ENCODE measurements around the gene ADI1.
"Not testable (repeated sequence)": the region's sequence is repeated elsewhere in the genome, so short reads cannot be mapped to it uniquely, and the experiment has no call there.

Gene ADI1

GRCh38 chr2:3461801-3462492 is 57.4 kb downstream of the ADI1 start:
- H3K9ac ChIP-seq (ENCODE audit: low read length in 2 of 2), result no peak overlapping the region
- H3K4me1 ChIP-seq (ENCODE audit: control insufficient read depth, insufficient read depth, low read length), result peaks cover 4% of the 10 kb centered on the region
- H3K4me3 ChIP-seq (ENCODE audit: low read length in 2 of 2), result no peak overlapping the region
- no peaks in the 10 kb centered on the region for H3K27me3 ChIP-seq (ENCODE audit: control insufficient read depth in 1 of 2, insufficient read depth in 2 of 2, low read length in 2 of 2)
- H3K27ac ChIP-seq (ENCODE audit: low read length), result no peak overlapping the region
- H3K9me3 ChIP-seq (ENCODE audit: control insufficient read depth in 2 of 2, low read length in 2 of 2), result no peaks in the 10 kb centered on the region
- H3K36me3 ChIP-seq (ENCODE audit: control insufficient read depth in 2 of 2, insufficient read depth in 2 of 2, low read length in 2 of 2), result peaks cover 35 to 43% of the 10 kb centered on the region in 2 donors

DNA sequence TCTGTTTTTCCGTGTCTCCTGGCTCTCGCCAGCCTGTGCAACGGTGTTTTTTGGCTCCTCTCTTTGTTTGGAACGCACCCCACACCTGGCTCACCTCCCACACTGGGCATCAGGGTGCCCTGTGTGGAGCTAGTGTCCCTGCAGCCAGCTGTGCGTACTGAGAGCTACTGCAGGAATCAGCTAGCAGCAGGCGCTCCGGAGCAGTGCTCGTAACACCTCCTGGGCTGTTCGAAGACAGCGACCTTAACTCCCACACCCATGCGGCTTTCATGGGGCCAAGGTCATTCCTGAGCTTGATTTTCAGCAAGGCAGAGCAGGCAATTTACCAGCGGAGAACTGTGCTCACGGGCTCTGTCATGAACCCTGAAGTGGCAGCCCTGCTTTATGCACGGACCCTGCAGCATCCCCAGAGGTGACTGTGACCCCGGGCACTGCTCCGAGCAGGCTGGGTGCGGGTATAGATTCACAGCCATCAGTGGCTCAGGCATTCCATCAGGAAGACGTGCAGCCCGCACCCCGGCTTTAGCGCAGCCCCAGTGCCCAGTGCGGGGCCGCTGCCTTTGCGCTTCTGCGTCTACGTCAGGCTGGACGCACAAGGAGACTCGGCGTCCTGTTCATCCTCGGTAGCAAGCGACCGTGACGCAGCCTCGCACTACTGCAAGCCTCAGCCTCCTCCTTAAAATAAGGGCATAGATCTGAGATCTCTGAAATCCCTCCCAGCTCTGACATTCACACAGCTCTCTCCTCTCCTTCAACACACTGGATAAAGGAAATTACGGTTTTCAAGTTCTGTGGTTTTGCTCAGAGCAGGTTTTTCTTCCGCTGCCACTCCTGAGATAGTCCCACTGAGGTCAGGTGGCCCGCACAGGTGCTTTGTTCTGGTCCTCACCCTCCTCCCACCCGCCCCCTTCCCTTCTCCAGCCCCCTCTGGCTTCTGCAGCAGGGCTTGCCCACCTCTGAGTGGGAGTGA is 58.2 kb downstream of the ADI1 start:
- H3K4me3 ChIP-seq (ENCODE audit: low read length in 2 of 2), result no peak overlapping the region
- H3K4me1 ChIP-seq (ENCODE audit: control insufficient read depth, insufficient read depth, low read length), result peaks cover 4% of the 10 kb centered on the region
- no peaks in the 10 kb centered on the region for H3K9me3 ChIP-seq (ENCODE audit: control insufficient read depth in 2 of 2, low read length in 2 of 2)
- H3K9ac ChIP-seq (ENCODE audit: low read length in 2 of 2), result no peak overlapping the region
- no peaks in the 10 kb centered on the region for H3K27me3 ChIP-seq (ENCODE audit: control insufficient read depth in 1 of 2, insufficient read depth in 2 of 2, low read length in 2 of 2)
- H3K27ac ChIP-seq (ENCODE audit: low read length), result no peak overlapping the region
- peaks cover 29 to 41% of the 10 kb centered on the region in 2 donors for H3K36me3 ChIP-seq (ENCODE audit: control insufficient read depth in 2 of 2, insufficient read depth in 2 of 2, low read length in 2 of 2)

DNA sequence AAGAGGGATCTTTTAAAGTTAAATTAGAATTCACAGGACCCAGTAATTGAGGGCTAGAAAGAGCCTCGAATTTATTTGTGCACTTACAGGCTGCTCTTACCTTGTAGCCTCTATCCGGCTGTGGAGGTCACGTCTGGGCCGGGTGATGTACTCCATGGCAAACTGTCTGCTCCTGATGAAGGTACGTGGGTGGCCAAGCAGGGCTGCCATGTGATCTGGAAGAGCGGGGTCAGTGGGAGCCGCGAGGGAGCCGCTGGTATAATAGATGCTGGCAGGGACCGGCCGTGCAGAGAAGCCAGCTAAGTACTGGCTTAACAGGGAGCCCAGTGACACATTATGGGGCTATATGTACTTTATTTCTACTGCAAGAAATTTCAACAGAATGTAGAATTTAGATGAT is 59.2 kb downstream of the ADI1 start:
- no peak overlapping the region for H3K4me3 ChIP-seq (ENCODE audit: low read length in 2 of 2)
- no peak overlapping the region for H3K27ac ChIP-seq (ENCODE audit: low read length)
- H3K9me3 ChIP-seq (ENCODE audit: control insufficient read depth in 2 of 2, low read length in 2 of 2), result no peaks in the 10 kb centered on the region
- H3K9ac ChIP-seq (ENCODE audit: low read length in 2 of 2), result no peak overlapping the region
- peaks cover 33 to 37% of the 10 kb centered on the region in 2 donors for H3K36me3 ChIP-seq (ENCODE audit: control insufficient read depth in 2 of 2, insufficient read depth in 2 of 2, low read length in 2 of 2)
- H3K4me1 ChIP-seq (ENCODE audit: control insufficient read depth, insufficient read depth, low read length), result peaks cover 4% of the 10 kb centered on the region
- H3K27me3 ChIP-seq (ENCODE audit: control insufficient read depth in 1 of 2, insufficient read depth in 2 of 2, low read length in 2 of 2), result no peaks in the 10 kb centered on the region

- no peaks in the 10 kb centered on the region for H3K9me3 ChIP-seq (ENCODE audit: control insufficient read depth in 2 of 2, low read length in 2 of 2)
- H3K27me3 ChIP-seq (ENCODE audit: control insufficient read depth in 1 of 2, insufficient read depth in 2 of 2, low read length in 2 of 2), result no peaks in the 10 kb centered on the region
- no peak overlapping the region for H3K27ac ChIP-seq (ENCODE audit: low read length)
- peaks cover 4% of the 10 kb centered on the region for H3K4me1 ChIP-seq (ENCODE audit: control insufficient read depth, insufficient read depth, low read length)
- peaks cover 28 to 34% of the 10 kb centered on the region in 2 donors for H3K36me3 ChIP-seq (ENCODE audit: control insufficient read depth in 2 of 2, insufficient read depth in 2 of 2, low read length in 2 of 2)
- no peak overlapping the region for H3K9ac ChIP-seq (ENCODE audit: low read length in 2 of 2)
- no peak overlapping the region for H3K4me3 ChIP-seq (ENCODE audit: low read length in 2 of 2)
These were observed 59.9 kb downstream of the ADI1 start for GRCh38 chr2:3459185-3460015.

DNA sequence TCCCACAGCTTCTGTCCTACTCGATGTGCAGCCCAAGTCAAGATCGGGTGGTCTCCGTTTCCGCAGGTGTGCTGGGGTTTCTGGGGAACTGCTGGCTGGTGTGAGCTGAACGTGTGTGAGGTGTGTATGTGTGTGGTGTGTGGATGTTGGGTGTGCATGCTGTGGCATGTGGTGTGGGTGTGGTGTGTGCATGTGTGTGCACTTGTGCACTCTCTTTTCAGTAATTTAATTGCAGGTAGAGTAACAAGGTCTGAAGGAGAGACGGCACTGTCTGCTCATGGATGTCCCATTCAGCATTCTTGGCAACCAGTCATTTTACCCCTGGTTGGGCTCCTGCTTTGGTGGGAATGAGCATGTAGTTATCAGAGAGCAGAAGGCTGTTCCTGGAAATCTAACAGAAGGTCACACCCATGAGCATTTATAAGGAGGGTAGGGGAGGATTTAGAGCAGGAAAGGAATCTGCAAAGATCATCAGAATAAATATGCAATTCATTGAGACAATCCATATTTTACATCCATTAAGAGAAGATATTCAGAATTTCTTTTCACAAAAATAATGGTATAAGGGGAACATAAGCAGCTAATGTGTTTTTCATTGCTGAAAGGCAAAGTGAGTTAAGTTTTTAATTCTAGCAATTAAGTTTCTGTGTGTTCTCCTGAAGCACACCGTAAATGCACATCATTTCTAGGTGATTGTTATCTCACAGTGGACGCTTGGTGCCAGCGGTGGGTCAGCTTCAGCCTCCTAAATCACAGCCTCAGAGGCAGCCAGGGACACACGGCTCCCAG is 60.7 kb downstream of the ADI1 start:
- no peaks in the 10 kb centered on the region for H3K27me3 ChIP-seq (ENCODE audit: control insufficient read depth in 1 of 2, insufficient read depth in 2 of 2, low read length in 2 of 2)
- H3K27ac ChIP-seq (ENCODE audit: low read length), result no peak overlapping the region
- peaks cover 23 to 35% of the 10 kb centered on the region in 2 donors for H3K36me3 ChIP-seq (ENCODE audit: control insufficient read depth in 2 of 2, insufficient read depth in 2 of 2, low read length in 2 of 2)
- no peak overlapping the region for H3K4me3 ChIP-seq (ENCODE audit: low read length in 2 of 2)
- H3K9me3 ChIP-seq (ENCODE audit: control insufficient read depth in 2 of 2, low read length in 2 of 2), result no peaks in the 10 kb centered on the region
- H3K4me1 ChIP-seq (ENCODE audit: control insufficient read depth, insufficient read depth, low read length), result peaks cover 4% of the 10 kb centered on the region
- no peak overlapping the region for H3K9ac ChIP-seq (ENCODE audit: low read length in 2 of 2)

DNA sequence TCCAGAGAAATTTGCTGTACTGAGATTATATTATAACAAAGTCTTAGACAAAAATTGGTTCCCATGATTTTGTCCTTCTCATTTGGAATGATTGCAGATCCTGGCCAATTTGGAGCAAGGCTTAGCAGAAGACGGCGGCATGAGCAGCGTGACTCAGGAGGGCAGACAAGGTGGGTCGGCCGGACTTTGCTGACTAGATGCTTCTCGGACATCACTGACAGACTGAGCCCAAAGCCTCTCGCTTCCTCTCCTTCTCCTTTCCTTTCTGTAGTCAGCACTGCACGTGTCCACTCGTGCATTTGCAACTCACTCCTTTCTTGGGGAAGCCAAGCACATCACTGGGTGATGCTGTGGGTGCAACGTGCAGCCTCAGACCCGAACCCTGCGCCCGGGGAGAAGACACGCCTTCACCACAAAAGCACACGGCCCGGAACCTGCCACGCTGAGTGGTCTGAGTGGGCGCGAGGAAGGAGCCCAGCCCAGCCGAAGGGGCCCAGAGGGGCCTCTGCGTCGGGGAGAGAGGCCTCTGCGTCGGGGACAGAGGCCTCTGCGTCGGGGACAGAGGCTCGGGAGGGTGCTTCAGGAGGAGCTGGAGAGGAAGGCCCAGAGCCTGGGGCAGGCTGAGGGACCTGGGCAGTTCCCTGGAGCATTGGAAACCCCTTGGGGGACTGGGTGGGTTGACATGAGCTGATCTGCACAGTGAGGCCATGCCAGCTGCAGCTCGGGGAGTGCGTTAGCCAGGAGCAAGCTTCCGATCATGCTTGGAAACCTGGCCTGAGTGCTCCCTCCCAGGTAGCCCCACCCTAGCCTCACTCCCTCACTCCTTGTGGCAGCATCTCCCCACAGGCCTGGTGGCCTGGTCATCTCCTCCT is 61.6 kb downstream of the ADI1 start:
- Histone ChIP-seq H3K36me3 (ENCODE audit: control insufficient read depth in 2 of 2, insufficient read depth in 2 of 2, low read length in 2 of 2) (peaks cover 20 to 40% of the 10 kb centered on the region in 2 donors), H3K9me3 (ENCODE audit: control insufficient read depth in 2 of 2, low read length in 2 of 2) (no peaks in the 10 kb centered on the region), H3K27ac (ENCODE audit: low read length) (no peak overlapping the region), H3K4me1 (ENCODE audit: control insufficient read depth, insufficient read depth, low read length) (peaks cover 4% of the 10 kb centered on the region), H3K27me3 (ENCODE audit: control insufficient read depth in 1 of 2, insufficient read depth in 2 of 2, low read length in 2 of 2) (no peaks in the 10 kb centered on the region), H3K9ac (ENCODE audit: low read length in 2 of 2) (no peak overlapping the region), H3K4me3 (ENCODE audit: low read length in 2 of 2) (no peak overlapping the region)

DNA sequence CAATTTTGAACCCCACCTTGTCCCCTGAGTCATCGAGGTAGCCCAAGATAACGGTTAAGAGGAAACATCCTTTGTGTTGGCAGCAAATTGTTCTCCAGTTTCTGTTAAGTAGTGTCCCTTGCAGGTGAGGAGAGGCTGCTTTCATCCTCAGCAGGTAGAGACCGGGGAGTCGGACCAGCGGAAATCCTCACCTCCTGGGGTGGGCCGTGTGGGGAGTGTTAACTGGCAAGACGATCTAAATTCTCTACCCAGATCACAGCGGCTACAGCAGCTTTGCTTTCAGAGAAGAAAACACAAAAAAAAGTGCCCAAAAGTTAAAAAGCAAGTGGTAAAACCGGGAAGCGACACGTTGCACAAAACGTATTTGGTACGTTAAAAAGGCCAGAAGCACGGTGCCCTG is 63.2 kb downstream of the ADI1 start:
- H3K27ac ChIP-seq (ENCODE audit: low read length), result no peak overlapping the region
- H3K4me3 ChIP-seq (ENCODE audit: low read length in 2 of 2), result no peak overlapping the region
- H3K9me3 ChIP-seq (ENCODE audit: control insufficient read depth in 2 of 2, low read length in 2 of 2), result no peaks in the 10 kb centered on the region
- H3K36me3 ChIP-seq (ENCODE audit: control insufficient read depth in 2 of 2, insufficient read depth in 2 of 2, low read length in 2 of 2), result peaks cover 20 to 47% of the 10 kb centered on the region in 2 donors
- no peak overlapping the region for H3K9ac ChIP-seq (ENCODE audit: low read length in 2 of 2)
- H3K27me3 ChIP-seq (ENCODE audit: control insufficient read depth in 1 of 2, insufficient read depth in 2 of 2, low read length in 2 of 2), result no peaks in the 10 kb centered on the region
- H3K4me1 ChIP-seq (ENCODE audit: control insufficient read depth, insufficient read depth, low read length), result no peaks in the 10 kb centered on the region

GRCh38 chr2:3454802-3455201 is 64.5 kb downstream of the ADI1 start:
- Histone ChIP-seq H3K36me3 (ENCODE audit: control insufficient read depth in 2 of 2, insufficient read depth in 2 of 2, low read length in 2 of 2) (peaks cover 16 to 50% of the 10 kb centered on the region in 2 donors), H3K4me3 (ENCODE audit: low read length in 2 of 2) (no peak overlapping the region), H3K27me3 (ENCODE audit: control insufficient read depth in 1 of 2, insufficient read depth in 2 of 2, low read length in 2 of 2) (no peaks in the 10 kb centered on the region), H3K9ac (ENCODE audit: low read length in 2 of 2) (no peak overlapping the region), H3K27ac (ENCODE audit: low read length) (no peak overlapping the region), H3K9me3 (ENCODE audit: control insufficient read depth in 2 of 2, low read length in 2 of 2) (no peaks in the 10 kb centered on the region), H3K4me1 (ENCODE audit: control insufficient read depth, insufficient read depth, low read length) (peaks cover 3% of the 10 kb centered on the region)

GRCh38 chr2:3454005-3454404 is 65.3 kb downstream of the ADI1 start:
- H3K36me3 ChIP-seq (ENCODE audit: control insufficient read depth in 2 of 2, insufficient read depth in 2 of 2, low read length in 2 of 2), result peaks cover 16 to 49% of the 10 kb centered on the region in 2 donors
- not testable (repeated sequence) for H3K27ac ChIP-seq (ENCODE audit: low read length); H3K9me3 ChIP-seq (ENCODE audit: control insufficient read depth in 2 of 2, low read length in 2 of 2); H3K4me3 ChIP-seq (ENCODE audit: low read length in 2 of 2); H3K4me1 ChIP-seq (ENCODE audit: control insufficient read depth, insufficient read depth, low read length); H3K9ac ChIP-seq (ENCODE audit: low read length in 2 of 2); H3K27me3 ChIP-seq (ENCODE audit: control insufficient read depth in 1 of 2, insufficient read depth in 2 of 2, low read length in 2 of 2)

Data from stomach smooth muscle (tissue), 2 donors.